ENCODE measurements around the gene TSR3. TPM values are rescaled to one million over a fixed set of nuclear protein-coding genes. Genes with fewer than 3 reads are reported as not detected.

Gene TSR3
- total RNA-seq, 1 experiment from 2014 or later: 58.8 TPM

DNA sequence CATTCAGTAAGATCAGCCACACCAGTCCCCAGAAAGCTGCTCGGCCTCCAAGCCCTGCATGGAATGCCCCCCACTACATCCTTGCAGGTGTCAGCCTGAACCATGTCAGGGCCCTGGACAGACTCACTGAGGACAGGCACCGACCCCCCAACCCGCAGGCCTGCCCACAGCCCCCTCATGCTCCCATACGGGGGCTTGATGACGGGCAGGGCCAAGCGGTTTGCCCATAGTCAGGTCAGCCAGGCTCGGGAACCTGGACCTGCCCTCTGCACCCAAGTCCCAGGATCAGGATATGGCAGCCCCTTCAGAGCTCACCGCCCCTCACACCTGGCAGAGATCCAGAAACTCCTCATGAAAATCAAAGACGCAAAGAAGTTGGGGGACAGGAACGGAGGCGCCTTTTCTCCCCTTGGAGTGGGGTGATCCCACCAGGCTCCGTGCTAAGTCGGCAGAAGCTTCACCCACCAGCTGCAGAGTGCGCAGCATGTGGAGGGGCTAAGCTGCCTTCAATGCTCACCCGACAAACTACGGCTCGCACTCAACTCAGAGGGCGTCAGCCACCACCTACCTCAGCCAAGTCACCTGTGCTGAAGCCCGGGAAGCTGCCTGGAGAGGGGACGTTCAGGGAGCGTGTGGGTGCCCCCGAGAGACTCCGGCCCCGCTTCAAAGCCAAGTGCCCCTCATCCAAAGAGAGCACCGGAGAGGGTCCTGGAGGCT, 26.6 kb upstream of the TSR3 start:
- H3K56ac ChIP-seq (ENCODE audit: insufficient read length, low read depth, low read length): no peak overlapping the region

More for the DNA sequence above, 26.6 kb upstream of the TSR3 start:
- Histone ChIP-seq H3K14ac (ENCODE audit: insufficient read depth, low read length) (peak overlapping the region; percentile 76; the same call in 1 of the 2 replicates), H3K18ac (ENCODE audit: insufficient read length, low read depth, low read length) (no peak overlapping the region), H4K8ac (replicated peaks; ENCODE audit: insufficient read length, low read depth, low read length) (no peak overlapping the region), H4K5ac (ENCODE audit: insufficient read length, low read depth, low read length) (no peak overlapping the region), H2BK120ac (ENCODE audit: low read depth, low read length, poor library complexity, severe bottlenecking) (no peak overlapping the region), H3K4me1 (ENCODE audit: insufficient read depth, low read length) (no peaks in the 10 kb centered on the region), H3K79me1 (ENCODE audit: insufficient read depth, low read depth, low read length, poor library complexity, severe bottlenecking) (peaks cover 5% of the 10 kb centered on the region), H4K91ac (ENCODE audit: insufficient read length, low read depth, low read length) (no peak overlapping the region), H3K4me2 (ENCODE audit: insufficient read depth, insufficient read length, low read length) (peak overlapping the region; percentile 89), H2AFZ (ENCODE audit: low read length) (no peak overlapping the region), H2BK5ac (ENCODE audit: insufficient read length, low read length) (no peak overlapping the region), H3K9me3 (ENCODE audit: control insufficient read depth, low read depth, low read length) (no peaks in the 10 kb centered on the region), H3K23ac (ENCODE audit: insufficient read length, low read depth, low read length) (no peak overlapping the region), H3K27me3 (ENCODE audit: insufficient read depth, low read length) (no peaks in the 10 kb centered on the region), H3K9ac (ENCODE audit: extremely low read depth, insufficient read length, low read length) (peak overlapping the region; percentile 54), H3K27ac (ENCODE audit: insufficient read length, low read depth, low read length) (no peak overlapping the region), H3K79me2 (ENCODE audit: insufficient read depth, low read length) (peaks cover 3% of the 10 kb centered on the region; the same call in 1 of the 2 replicates), H2BK15ac (ENCODE audit: low read depth, low read length) (no peak overlapping the region), H2AK5ac (ENCODE audit: insufficient read length, low read length) (no peak overlapping the region), H2BK12ac (ENCODE audit: insufficient read length, low read depth, low read length) (no peak overlapping the region), H2BK20ac (ENCODE audit: low read depth, low read length, poor library complexity, severe bottlenecking) (no peak overlapping the region), H3K23me2 (ENCODE audit: insufficient read length, low read depth, low read length, poor library complexity, severe bottlenecking) (peaks cover 20% of the 10 kb centered on the region), H4K20me1 (ENCODE audit: control insufficient read depth, insufficient read depth, insufficient read length) (no peaks in the 10 kb centered on the region), H3K4ac (ENCODE audit: low read depth, low read length) (no peak overlapping the region), H3T11ph (ENCODE audit: low read length) (no peak overlapping the region)
- Mint-ChIP-seq H3K4me1 (peaks cover 18 to 19% of the 10 kb centered on the region in 2 experiments), H3K4me3 (peak overlapping the region; percentile 80 to 85), H3K27ac (peak overlapping the region in 2 of 3 experiments; percentile 7 to 92; a peak in 2 of 7 replicates), H3K27me3 (ENCODE audit: low read depth) (no peaks in the 10 kb centered on the region; the same call in 1 of the 2 replicates), H3K36me3 (ENCODE audit: insufficient read depth in 1 of 3, low read depth in 3 of 3) (peaks cover 3 to 14% (median 4%) of the 10 kb centered on the region in 3 experiments), H3K9me3 (no peaks in the 10 kb centered on the region; a peak in 1 of 5 replicates)
- no peak for DNase-seq
- TF ChIP-seq, protein P1, sequence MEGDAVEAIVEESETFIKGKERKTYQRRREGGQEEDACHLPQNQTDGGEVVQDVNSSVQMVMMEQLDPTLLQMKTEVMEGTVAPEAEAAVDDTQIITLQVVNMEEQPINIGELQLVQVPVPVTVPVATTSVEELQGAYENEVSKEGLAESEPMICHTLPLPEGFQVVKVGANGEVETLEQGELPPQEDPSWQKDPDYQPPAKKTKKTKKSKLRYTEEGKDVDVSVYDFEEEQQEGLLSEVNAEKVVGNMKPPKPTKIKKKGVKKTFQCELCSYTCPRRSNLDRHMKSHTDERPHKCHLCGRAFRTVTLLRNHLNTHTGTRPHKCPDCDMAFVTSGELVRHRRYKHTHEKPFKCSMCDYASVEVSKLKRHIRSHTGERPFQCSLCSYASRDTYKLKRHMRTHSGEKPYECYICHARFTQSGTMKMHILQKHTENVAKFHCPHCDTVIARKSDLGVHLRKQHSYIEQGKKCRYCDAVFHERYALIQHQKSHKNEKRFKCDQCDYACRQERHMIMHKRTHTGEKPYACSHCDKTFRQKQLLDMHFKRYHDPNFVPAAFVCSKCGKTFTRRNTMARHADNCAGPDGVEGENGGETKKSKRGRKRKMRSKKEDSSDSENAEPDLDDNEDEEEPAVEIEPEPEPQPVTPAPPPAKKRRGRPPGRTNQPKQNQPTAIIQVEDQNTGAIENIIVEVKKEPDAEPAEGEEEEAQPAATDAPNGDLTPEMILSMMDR (conservative IDR thresholded peaks at IDR 0.05): no peak
- WGBS (ENCODE audit: extremely low coverage, insufficient read length, low lambda C conversion rate): no CpG with 5 or more reads among the region's 25 CpGs
